Loucy (cell line): Measurements from ENCODE around the gene SLC15A1.

Source experiments
- EZH2phosphoT487 ChIP-seq: fragments of 200-600 bp; IDR thresholded peaks from 2 replicates; pipeline ENCODE4 v1.6.1; 2018; ENCODE audit warnings: antibody characterized with exemption, mild to moderate bottlenecking, moderate library complexity, borderline replicate concordance
- TF ChIP-seq, protein P1 (sequence below): fragments of 200-600 bp; sonication (generic); conservative IDR thresholded peaks from 2 replicates; pipeline ENCODE4 v1.5.1; 2014; ENCODE audit warnings: mild to moderate bottlenecking, antibody characterized with exemption, low read length

DNA sequence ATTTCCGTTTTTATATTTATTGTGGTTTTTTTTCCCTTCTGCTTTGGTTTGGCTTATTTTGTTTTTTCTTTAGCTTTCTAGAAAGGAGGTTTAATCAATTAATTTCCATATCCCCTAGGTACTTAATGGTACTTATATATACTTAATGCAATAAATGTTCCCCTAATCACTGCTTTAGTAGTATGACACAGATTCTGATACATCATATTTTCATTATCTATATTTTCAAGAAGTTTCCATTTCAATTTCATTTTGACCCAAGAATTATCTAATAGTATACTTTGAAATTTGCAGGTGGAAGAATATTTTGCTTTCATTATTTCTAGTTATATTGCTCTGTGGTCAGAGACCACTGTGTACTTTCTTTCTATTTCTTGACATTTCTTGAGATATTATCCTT, 109.0 kb downstream of the SLC15A1 start:
- TF ChIP-seq, protein P1, sequence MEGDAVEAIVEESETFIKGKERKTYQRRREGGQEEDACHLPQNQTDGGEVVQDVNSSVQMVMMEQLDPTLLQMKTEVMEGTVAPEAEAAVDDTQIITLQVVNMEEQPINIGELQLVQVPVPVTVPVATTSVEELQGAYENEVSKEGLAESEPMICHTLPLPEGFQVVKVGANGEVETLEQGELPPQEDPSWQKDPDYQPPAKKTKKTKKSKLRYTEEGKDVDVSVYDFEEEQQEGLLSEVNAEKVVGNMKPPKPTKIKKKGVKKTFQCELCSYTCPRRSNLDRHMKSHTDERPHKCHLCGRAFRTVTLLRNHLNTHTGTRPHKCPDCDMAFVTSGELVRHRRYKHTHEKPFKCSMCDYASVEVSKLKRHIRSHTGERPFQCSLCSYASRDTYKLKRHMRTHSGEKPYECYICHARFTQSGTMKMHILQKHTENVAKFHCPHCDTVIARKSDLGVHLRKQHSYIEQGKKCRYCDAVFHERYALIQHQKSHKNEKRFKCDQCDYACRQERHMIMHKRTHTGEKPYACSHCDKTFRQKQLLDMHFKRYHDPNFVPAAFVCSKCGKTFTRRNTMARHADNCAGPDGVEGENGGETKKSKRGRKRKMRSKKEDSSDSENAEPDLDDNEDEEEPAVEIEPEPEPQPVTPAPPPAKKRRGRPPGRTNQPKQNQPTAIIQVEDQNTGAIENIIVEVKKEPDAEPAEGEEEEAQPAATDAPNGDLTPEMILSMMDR = no peak
- TF ChIP-seq EZH2phosphoT487 = no peak
